ENCODE results near the gene TMPRSS3. TPM values are rescaled to one million over a fixed set of nuclear protein-coding genes. Genes with fewer than 3 reads are reported as not detected.
A peak's percentile ranks its signal among the peaks of the same experiment; 100 is the strongest.

Gene TMPRSS3
- total RNA-seq, 2 donors from 2014 or later = 24.0 to 163 TPM

GRCh38 chr21:42356650-42357049 lies 39.2 kb downstream of the TMPRSS3 start:
- Mint-ChIP-seq H3K27me3 (peaks cover 5% of the 10 kb centered on the region), H3K27ac (no peak overlapping the region), H3K4me1 (peaks cover 5% of the 10 kb centered on the region), H3K36me3 (ENCODE audit: low read depth) (no peaks in the 10 kb centered on the region), H3K9me3 (peaks cover 12% of the 10 kb centered on the region), H3K4me3 (no peak overlapping the region)
- no peak for ATAC-seq (replicated peaks)

DNA sequence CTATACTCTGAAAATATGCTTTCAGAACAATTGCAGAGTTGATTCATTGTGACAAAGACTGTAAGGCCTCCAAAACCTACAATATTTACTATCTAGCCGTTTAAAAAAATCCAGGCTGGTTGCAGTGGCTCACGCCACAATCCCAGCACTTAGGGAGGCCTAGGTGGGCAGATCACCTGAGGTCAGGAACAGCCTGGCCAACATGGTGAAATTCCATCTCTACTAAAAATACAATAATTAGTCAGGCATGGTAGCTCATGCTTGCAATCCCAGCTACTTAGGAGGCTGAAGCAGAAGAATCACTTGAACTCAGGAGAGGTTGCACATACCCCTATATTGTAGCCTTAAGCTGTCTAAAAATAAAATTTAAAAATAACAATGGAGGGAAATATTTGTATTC lies 39.8 kb downstream of the TMPRSS3 start:
- Mint-ChIP-seq H3K36me3 (ENCODE audit: low read depth) (no peaks in the 10 kb centered on the region), H3K27me3 (peaks cover 5% of the 10 kb centered on the region)
- ATAC-seq (replicated peaks) = no peak

DNA sequence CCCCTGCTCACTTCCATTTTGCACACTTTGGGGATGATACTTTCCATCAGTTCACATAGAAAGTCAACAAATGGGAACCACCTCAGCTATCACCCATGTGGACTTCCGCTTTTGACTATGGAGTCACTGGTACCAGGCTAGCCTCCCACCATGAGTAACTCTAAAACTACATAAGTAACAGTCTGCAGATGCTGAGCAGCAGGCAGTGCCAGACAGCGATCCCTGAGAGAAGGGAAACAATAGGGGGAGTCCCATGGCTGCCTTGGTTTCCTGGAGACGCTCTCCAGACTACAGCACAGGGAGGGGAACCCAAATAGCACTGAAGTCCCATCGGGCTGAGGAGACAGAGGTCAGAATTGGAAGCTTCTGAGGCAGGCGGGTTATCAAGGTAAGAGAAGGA lies 42.2 kb downstream of the TMPRSS3 start:
- Mint-ChIP-seq H3K4me3 (no peak overlapping the region), H3K27me3 (peaks cover 5% of the 10 kb centered on the region), H3K4me1 (peaks cover 5% of the 10 kb centered on the region), H3K9me3 (peaks cover 12% of the 10 kb centered on the region), H3K27ac (peak overlapping the region; percentile 5), H3K36me3 (ENCODE audit: low read depth) (no peaks in the 10 kb centered on the region)
- ATAC-seq (replicated peaks) = peak; percentile 79

More for the DNA sequence above, 39.8 kb downstream of the TMPRSS3 start:
- Mint-ChIP-seq H3K9me3 (peaks cover 12% of the 10 kb centered on the region), H3K27ac (no peak overlapping the region), H3K4me1 (peaks cover 5% of the 10 kb centered on the region), H3K4me3 (no peak overlapping the region)

GRCh38 chr21:42352441-42353095 lies 43.3 kb downstream of the TMPRSS3 start:
- Mint-ChIP-seq H3K4me3 (no peak overlapping the region), H3K4me1 (peaks cover 5% of the 10 kb centered on the region), H3K36me3 (ENCODE audit: low read depth) (no peaks in the 10 kb centered on the region), H3K9me3 (peaks cover 12% of the 10 kb centered on the region), H3K27ac (peak overlapping the region; percentile 56), H3K27me3 (peaks cover 5% of the 10 kb centered on the region)
- ATAC-seq (replicated peaks) = no peak

DNA sequence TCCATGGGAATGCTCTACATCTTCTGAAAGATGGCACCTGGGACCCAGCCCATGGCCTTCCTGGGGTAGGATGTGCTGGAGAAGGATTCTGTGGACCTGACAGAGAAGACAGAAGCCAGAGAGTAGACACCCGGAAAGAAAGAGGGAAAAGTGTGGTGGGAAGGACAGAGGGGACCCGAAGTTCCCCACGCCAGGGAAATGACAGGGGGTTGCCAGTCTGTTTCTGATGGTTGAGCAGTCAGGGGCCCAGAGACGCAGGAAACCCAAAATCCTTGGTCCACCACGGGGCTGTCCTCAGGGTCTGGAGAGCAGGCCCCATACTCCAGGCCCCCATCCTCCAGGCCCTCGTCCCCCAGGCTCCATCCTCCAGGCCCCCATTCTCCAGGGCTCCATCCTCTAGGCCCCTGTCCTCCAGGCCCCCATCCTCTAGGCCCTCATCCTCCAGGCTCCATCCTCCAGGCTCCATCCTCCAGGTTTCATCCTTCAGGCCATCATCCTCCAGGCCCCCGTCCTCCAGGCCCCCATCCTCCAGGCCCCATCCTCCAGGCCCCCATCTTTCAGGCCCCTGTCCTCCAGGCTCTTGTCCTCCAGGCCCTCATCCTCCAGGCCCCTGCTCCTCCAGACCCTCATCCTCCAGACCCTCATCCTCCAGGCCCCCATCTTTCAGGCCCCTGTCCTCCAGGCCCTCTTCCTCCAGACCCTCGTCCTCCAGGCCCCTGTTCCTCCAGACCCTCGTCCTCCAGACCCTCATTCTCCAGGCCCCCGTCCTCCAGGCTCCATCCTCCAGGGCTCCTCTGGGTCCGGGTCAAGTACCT lies 44.0 kb downstream of the TMPRSS3 start:
- Mint-ChIP-seq H3K27ac (peak overlapping the region; percentile 56), H3K9me3 (peaks cover 12% of the 10 kb centered on the region), H3K27me3 (peaks cover 5% of the 10 kb centered on the region), H3K36me3 (ENCODE audit: low read depth) (no peaks in the 10 kb centered on the region), H3K4me1 (peaks cover 5% of the 10 kb centered on the region), H3K4me3 (no peak overlapping the region)
- no peak for ATAC-seq (replicated peaks)

DNA sequence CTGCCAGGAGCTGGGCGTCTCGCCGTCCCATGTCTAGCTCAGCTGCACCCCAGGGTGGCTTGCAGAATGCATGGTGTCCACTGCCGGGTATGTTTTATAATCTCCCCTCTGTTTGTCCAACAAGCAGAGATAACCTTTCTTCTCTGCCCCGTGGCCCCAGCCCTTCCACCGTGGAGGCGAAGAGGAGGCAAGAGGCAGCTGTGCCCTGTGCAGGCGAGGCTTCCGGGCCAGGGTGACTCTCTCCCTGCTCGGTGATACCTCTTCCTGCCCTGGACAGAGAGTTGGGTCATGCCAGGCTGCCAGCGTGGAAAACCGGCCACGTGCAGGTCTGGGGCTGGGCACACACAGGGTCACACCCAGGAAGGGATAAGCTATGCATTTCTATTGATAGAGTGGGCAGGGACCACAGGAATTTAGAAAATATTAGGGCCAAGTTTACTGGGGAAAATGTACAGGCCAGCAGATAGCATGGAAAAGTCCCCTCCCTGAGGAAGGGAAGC lies 44.9 kb downstream of the TMPRSS3 start, which contains the start of gene TFF2:
TSS of gene TFF2 (minus strand) at position 68 of the 500 bp plus-strand sequence. CDS start at position 31, 37 bp downstream.
- Mint-ChIP-seq H3K4me3 (no peak within 1 kb of the TSS), H3K4me1 (peaks cover 5% of the 10 kb centered on the region), H3K36me3 (ENCODE audit: low read depth) (no peaks in the 10 kb centered on the region), H3K27ac (no peak within 1 kb of the TSS), H3K27me3 (peaks cover 5% of the 10 kb centered on the region), H3K9me3 (peaks cover 12% of the 10 kb centered on the region)
- ATAC-seq (replicated peaks) = no peak

- peaks cover 5% of the 10 kb centered on the region for H3K4me1 Mint-ChIP-seq
- no peak overlapping the region for H3K27ac Mint-ChIP-seq
- peaks cover 12% of the 10 kb centered on the region for H3K9me3 Mint-ChIP-seq
- H3K27me3 Mint-ChIP-seq = peaks cover 5% of the 10 kb centered on the region
- H3K36me3 Mint-ChIP-seq (ENCODE audit: low read depth) = no peaks in the 10 kb centered on the region
- ATAC-seq (replicated peaks) = no peak
- no peak overlapping the region for H3K4me3 Mint-ChIP-seq
These were observed 45.4 kb downstream of the TMPRSS3 start for GRCh38 chr21:42350318-42350910.

DNA sequence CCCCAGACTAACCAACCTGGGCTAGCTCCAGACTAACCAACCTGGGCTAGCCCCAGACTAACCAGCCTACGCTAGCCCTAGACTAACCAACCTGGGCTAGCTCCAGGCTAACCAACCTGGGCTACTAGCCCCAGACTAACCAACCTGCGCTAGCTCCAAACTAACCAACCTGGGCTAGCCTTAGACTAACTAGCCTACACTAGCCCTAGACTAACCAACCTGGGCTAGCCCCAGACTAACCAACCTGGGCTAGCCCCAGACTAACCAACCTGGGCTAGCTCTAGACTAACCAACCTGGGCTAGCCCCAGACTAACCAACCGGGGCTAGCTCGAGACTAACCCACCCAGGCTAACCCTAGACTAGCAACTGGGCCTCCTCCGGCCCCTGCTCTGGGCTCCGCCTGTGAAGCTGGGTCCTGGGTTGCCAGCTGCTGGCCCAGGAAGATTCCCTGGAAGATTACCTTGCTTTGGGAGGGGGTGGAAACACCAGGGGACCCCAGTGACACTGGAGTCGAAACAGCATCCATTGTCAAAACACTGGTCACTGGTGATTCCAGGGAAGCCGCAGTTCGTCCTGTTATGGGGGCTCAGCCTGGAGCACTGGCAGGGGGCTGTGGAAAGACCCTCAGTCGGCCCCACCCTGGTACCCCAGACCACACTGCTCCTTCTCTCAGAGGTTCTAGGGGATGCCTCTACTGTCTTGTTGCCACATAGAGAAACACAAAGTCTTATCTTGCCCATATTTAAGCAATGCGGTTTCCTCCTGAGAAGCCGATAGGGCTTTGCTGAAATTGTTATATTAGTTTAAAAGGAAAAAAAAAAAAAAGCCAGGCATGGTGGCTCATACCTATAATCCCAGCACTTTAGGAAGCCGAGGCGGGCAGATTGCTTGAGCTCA lies 46.2 kb downstream of the TMPRSS3 start:
- Mint-ChIP-seq H3K27me3 (peaks cover 5% of the 10 kb centered on the region), H3K4me1 (peaks cover 5% of the 10 kb centered on the region), H3K36me3 (ENCODE audit: low read depth) (no peaks in the 10 kb centered on the region), H3K27ac (no peak overlapping the region), H3K4me3 (no peak overlapping the region), H3K9me3 (peaks cover 7% of the 10 kb centered on the region)
- ATAC-seq (replicated peaks) = no peak

DNA sequence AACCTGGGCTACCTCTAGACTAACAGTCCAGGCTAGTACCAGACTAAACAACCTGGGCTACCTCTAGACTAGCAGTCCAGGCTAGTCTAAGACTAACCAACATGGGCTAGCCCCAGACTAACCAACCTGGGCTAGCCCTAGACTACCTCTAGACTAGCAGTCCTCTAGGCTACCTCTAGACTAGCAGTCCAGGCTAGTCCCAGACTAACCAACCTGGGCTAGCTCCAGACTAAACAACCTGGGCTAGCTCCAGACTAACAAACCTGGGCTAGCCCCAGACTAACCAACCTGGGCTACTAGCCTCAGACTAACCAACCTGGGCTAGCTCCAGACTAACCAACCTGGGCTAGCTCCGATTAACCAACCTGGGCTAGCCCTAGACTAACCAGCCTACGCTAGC lies 47.1 kb downstream of the TMPRSS3 start:
- Mint-ChIP-seq H3K4me3 (no peak overlapping the region), H3K9me3 (peaks cover 6% of the 10 kb centered on the region), H3K27ac (no peak overlapping the region), H3K27me3 (peaks cover 5% of the 10 kb centered on the region), H3K4me1 (peaks cover 5% of the 10 kb centered on the region), H3K36me3 (ENCODE audit: low read depth) (no peaks in the 10 kb centered on the region)
- ATAC-seq (replicated peaks) = no peak

DNA sequence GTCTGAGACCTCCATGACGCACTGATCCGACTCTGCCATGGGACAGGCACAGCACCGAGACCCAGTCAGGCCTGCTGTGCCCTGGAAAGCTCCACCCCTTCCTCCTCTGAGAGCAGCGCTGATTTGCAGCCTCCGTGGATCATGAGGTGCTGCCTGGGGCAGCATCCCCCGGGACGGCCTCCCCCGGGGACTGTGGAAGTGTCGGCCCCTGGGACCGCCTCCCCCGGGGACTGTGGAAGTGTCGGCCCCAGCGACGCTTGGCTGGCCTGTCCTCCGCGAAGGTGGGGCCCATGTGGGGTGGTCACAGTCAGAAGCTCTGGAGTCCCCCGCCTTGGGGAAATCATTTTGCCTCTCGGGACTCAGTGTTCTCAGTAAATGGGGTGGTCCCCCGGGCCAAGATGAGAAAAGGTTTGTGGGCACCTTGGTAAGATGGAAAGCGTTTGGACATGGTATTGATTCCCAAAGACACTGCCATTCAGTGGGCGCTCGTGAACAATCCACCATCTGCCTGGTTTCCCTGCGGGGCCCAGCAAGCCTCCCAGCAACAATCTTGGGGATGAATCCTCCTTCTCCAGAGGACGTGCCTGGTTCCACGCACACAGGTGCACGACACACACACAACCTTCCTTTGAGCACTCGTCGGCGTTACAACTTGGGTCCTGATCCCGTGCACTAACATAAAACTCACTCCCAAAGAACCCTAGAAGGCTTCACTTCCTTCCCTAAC lies 48.1 kb downstream of the TMPRSS3 start:
- Mint-ChIP-seq H3K4me1 (no peaks in the 10 kb centered on the region), H3K4me3 (no peak overlapping the region), H3K36me3 (ENCODE audit: low read depth) (no peaks in the 10 kb centered on the region), H3K27ac (no peak overlapping the region), H3K27me3 (no peaks in the 10 kb centered on the region), H3K9me3 (no peaks in the 10 kb centered on the region)
- no peak for ATAC-seq (replicated peaks)

GRCh38 chr21:42346866-42347600 lies 48.8 kb downstream of the TMPRSS3 start:
- Mint-ChIP-seq H3K4me1 (no peaks in the 10 kb centered on the region), H3K36me3 (ENCODE audit: low read depth) (no peaks in the 10 kb centered on the region), H3K9me3 (no peaks in the 10 kb centered on the region), H3K27ac (no peak overlapping the region), H3K27me3 (no peaks in the 10 kb centered on the region), H3K4me3 (no peak overlapping the region)
- no peak for ATAC-seq (replicated peaks)

- no peaks in the 10 kb centered on the region for H3K4me1 Mint-ChIP-seq
- no peaks in the 10 kb centered on the region for H3K9me3 Mint-ChIP-seq
- ATAC-seq (replicated peaks) = no peak
- H3K27ac Mint-ChIP-seq = no peak overlapping the region
- no peaks in the 10 kb centered on the region for H3K27me3 Mint-ChIP-seq
- H3K4me3 Mint-ChIP-seq = no peak overlapping the region
- H3K36me3 Mint-ChIP-seq (ENCODE audit: low read depth) = no peaks in the 10 kb centered on the region
These were observed 49.4 kb downstream of the TMPRSS3 start for GRCh38 chr21:42346441-42346840.

DNA sequence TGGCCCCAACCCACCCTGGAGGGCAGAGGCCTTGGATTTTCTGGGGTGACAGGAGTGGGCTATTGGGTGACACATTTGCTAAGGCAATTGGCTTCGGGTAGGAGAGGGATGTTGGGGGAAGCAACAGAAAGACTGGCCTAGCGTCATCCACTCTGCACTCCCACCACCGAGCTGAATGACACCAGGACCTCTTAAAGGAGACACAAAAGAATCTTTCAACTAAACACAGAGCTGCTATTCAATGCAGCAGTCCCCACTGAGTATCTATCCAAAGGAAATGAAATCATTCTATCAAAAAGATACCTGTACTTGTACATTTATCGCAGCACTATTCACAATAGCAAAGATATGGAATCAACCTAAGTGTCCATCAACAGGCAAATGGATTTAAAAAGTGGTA lies 51.2 kb downstream of the TMPRSS3 start:
- H3K4me1 Mint-ChIP-seq = no peaks in the 10 kb centered on the region
- H3K36me3 Mint-ChIP-seq (ENCODE audit: low read depth) = no peaks in the 10 kb centered on the region
- H3K27me3 Mint-ChIP-seq = no peaks in the 10 kb centered on the region
- no peak for ATAC-seq (replicated peaks)
- no peak overlapping the region for H3K4me3 Mint-ChIP-seq
- no peak overlapping the region for H3K27ac Mint-ChIP-seq
- H3K9me3 Mint-ChIP-seq = no peaks in the 10 kb centered on the region

All from activated T-helper 17 cell treated with anti-CD3 and anti-CD28 coated beads, Interleukin-2, amount 50 U/mL, for 72 hours (primary cell).